HG02870 (cell line): ENCODE measurements around the gene SPATS2L.

Experiments used
- ATAC-seq: cut with Tn5 transposase; IDR thresholded peaks from one replicate; pipeline ENCODE4 v1.9.1; 2021; ENCODE audit warnings: mild to moderate bottlenecking, moderate library complexity; ENCODE audit not compliant: unreplicated experiment

The SPATS2L gene

GRCh38 chr2:200405599-200406298 is 99.3 kb downstream of the SPATS2L start:
- ATAC-seq = no peak

DNA sequence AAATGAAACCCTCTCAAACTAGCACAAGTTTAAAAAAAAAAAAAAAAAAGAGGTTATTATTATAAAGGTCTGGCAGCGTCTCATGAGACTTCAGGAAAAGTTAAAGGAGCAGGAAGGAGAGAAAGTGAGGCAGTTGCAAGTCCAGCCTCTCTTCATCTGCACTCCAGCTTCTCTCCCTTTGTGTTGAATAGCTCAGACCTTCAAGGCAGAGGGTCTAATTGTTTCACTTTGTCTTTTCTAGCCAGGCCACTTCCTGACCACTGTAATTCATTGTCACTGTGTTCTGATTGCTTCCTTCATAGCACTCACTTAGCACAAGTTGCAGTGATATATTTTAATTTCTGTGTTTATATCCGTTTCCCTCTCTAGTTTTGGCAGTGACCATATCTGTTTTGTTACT is 99.9 kb downstream of the SPATS2L start:
- no peak for ATAC-seq

DNA sequence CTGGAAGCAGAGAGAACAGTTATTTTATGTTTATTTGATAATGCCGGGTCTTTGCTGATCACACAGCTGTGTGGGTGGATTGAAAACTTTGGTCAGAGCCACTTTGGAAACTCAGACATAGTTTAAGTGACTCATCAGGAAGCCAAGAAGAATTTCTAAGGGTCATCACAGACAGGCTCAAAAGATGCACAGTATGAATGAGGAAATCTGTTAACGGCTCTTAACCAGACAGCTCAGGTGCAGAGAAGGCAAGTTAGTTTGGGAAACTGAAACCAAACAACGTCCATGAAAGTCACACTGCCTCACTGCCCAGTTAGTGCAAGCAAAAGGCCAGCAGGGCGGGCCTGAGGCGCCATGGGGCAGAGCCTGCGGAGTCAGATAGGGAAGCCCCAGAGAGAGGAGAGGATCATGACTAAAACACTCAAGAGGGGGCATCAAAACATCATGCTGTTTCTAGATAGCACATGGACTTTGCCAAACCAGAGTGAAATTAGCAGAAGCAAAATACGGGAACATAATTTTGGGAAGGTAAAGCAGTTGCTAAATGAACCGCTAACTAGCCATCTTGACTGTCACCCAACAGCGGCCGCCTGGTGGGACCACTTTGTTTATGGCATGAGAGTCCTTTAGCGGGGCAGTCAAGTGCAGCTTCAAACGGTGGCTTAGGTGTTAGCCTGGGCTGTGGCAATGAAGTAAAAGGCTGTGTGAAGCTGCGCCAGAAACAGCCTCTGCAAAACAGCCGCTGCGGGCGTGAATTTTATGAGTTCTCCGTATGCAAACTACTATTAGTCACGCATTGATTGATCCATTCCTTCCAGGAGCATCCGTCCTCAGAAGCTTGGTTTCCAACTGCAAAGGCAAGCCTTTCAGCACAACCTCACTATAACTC is 102.2 kb downstream of the SPATS2L start:
- ATAC-seq = no peak

GRCh38 chr2:200411831-200412230 is 105.3 kb downstream of the SPATS2L start:
- no peak for ATAC-seq

- no peak for ATAC-seq
These were observed 107.9 kb downstream of the SPATS2L start for GRCh38 chr2:200414367-200414766.

GRCh38 chr2:200415455-200415854 is 109.0 kb downstream of the SPATS2L start:
- ATAC-seq = no peak

GRCh38 chr2:200416878-200417277 is 110.4 kb downstream of the SPATS2L start:
- no peak for ATAC-seq

DNA sequence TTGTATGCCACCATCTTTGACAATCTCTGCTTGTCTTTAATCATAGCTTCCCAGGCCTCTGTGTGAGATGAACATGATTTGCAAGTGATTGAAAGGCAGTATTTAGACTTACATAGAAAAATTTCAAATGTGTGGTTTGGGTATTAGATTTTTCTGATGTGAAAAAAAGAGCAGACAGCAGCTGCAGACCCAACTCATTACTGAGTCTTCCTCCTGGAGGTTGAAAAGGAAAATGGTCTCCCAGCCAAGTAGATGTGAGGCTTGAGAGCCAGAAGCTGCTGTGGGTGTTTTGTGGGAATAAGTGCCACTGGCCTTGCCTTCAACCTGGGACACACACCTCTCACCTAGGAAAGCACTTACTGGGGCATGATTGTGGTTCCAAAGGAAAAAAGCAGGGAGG is 110.9 kb downstream of the SPATS2L start:
- no peak for ATAC-seq

DNA sequence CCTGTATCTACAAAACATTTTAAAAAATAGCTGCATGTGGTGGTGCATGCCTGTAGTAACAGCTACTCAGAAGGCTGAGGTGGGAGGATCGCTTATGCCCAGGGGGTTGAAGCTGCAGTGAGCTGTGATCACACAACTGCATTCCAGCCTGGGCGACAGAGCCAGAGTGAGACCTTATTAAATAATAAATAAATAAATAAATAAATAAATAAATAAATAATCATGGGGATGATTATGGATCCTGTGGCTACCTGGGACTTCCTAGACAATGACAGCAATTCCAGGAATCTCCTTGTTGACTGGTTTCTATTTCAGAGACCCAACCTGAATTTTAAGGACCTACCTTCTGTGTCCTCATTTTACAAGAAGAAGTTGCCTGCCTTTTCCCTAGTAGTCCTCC is 111.9 kb downstream of the SPATS2L start:
- ATAC-seq = no peak

DNA sequence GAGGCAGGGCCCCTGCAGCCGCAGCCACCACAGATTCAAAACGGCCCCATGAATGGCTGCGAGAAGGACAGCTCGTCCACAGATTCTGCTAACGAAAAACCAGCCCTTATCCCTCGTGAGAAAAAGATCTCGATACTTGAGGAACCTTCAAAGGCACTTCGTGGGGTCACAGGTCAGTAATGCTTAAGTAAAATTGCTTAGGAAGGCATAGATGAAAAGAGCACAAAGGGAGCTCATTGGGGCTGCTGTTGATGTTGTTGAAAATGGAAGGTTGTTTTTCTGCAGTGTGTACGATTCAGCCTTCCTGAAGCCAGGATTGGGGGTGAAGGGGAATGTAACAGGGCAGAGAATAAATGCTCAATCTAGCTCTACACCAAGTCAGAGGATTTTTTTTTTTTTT is 112.8 kb downstream of the SPATS2L start:
- ATAC-seq = no peak

DNA sequence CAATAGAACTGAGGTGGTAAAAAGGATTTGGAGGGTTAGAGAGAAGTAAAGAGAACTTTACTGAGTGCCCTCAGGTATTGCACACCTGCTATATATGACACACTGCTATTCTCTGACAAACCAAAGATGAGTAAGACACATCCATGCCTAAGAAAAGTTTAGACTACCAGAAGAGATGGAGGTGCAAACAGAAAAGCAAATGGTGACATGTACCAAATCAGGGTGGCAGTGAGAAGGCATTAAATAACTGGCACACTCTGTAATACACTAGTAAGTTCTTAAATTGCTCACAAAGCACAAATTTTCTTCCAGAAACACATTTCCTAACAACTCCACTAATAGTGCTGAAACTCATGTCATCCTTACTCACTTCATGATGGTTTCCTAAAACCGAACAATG is 114.8 kb downstream of the SPATS2L start:
- ATAC-seq = no peak

DNA sequence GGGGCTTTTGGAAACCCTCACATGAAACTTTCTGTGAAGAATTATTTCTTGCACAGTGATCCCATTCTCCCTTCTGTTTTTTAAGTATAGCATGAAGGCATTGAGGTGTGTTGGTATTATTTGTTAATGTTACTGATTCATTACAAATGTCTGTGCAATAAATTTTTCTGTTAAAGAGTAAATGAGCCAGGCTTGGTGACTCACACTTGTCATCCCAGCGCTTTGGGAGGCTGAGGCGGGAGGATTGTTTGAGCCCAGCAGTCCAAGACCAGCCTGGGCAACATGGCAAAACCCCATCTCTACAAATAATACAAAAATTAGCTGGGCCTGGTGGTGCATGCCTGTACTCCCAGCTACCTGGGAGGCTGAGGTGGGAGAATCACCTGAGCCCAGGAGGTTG is 115.6 kb downstream of the SPATS2L start:
- ATAC-seq = no peak

DNA sequence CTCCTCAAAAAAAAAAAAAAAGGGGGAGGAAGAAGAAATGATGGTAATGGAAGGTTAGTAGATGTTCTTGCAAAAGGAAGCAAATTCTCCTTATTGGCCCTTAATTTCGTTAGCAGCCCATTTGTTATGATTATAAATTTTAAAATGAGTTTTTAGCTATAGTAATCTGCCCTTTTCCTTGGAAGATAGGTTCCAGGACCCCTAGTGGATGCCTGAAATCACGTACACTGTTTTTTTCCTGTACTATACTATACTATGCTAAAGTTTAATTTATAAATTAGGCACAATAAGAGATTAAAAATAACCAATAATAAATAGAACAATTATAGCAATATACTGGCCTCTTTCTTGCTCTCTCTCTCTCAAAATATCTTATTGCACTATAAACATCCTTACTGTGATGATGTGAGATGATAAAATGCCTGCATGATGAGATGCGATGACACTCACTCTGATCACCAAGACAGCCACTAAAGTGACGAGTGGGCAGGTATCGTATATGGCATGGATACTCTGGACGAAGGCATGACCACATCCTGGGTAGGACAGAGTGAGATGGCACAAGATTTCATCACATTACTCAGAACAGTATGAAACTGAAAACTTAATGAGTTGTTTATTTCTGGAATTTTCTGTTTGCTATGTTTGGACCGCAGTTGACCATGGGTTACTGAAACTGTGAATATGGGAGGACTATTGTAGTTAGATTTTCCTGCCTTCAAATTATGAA is 116.2 kb downstream of the SPATS2L start:
- no peak for ATAC-seq

- no peak for ATAC-seq
These were observed 117.0 kb downstream of the SPATS2L start for GRCh38 chr2:200423541-200423940.

DNA sequence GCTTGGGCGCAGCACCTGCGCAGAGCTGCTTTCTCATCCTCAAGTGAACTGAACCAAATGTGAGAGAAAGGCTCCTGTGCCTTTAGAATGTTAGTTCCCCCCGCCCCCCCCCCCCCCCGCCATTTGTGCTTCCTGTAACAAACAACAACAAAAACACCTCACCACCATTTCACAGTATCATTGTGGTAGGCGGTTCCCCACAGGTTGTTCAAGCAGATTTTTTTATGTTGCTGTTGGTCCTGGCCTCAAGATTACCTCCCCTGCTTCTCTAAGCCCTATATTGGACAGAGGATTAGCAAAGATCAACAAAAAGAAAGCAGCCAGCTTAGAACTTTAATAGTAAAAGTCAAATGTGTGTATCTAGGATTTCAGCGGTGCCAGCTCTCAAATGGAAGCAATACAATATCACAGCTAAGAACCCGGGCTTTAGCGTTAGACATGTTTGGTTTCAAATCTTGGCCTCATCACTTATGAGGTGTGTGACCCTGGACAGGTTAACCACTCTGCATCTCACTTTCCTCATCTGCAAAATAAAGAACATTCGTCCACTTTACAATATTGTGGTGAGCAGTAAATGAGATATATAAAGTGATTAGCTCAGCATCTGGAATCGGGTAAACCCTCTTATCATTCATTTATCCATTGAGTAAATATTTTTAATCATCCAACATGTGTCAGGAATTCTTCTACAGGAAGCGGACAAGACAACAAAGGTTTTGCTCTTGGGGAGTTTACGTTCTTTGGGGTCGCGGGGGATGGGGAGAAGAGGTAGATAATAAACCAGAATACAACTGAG is 118.7 kb downstream of the SPATS2L start:
- no peak for ATAC-seq

GRCh38 chr2:200426754-200427153 is 120.3 kb downstream of the SPATS2L start:
- ATAC-seq = no peak

DNA sequence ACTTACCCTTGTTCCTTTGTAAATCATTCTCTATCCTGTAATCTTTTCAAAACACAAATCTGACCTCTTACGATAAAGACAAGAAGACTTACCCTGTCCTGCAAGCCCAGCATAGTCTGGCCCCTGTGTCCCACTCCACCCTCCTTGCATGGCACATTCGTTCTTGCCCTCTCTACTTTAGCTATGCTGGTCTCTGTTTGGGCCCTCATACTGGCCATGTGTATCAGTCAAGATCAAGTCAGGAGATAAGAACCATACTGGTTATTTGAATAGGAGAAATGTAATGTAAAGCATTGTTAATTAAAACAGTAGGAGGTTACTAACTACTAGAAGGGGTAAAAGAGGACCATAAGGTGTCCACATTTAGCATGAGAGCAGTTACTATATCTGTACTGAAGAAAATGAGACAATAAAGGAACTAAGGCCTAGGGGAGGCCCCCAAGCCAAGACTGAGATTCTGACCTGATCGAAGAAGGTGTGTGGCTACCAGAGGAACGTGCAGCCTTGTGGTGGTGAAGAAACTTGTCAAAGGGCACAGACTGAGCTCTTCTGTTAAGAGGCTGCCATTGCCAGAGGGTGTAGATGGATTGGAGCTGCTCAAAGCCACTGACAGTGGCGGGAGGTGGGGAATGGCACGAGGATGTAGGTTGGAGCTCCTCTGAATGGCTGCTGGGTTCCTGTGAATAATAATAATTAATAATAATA is 122.6 kb downstream of the SPATS2L start:
- ATAC-seq = peak; percentile 89

- ATAC-seq = no peak
These were observed 123.5 kb downstream of the SPATS2L start for GRCh38 chr2:200430017-200430416.

DNA sequence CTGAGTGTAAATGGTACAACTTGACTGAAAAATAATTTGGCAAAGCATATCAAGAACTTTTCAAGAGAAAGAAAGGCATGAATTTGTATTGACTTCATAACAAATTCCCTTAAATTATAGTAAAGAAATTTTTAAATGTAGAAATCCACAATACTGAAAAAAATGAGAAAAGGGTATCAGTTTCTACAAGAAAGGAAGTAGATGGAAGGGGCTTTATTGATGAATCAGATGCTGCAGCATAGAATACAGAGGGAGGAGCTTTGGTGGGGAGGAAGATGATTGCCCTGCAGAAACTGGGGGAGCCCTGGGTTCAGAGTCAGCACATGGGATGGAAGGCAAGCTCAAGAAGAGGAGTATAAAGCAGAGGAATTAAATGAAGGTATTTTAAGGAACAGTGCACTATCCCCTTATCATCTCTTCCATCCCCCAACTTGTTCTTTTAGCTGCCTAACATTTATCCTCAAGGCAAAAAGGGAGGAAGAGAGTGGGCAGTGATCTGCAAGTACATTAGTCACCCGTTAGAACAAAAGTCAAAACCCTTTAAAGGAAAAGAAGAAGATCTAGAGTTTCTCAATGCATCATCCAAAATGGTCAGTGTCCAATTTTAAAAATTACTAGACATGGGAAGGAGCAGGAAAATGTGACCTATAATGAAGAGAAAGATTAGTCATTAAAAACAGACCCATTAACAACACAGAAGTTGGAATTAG is 125.7 kb downstream of the SPATS2L start:
- no peak for ATAC-seq

- no peak for ATAC-seq
These were observed 128.9 kb downstream of the SPATS2L start for GRCh38 chr2:200435379-200435778.
